22Rv1 (cell line): Measurements from ENCODE around the gene SYNPR.

Source experiments
- ZFX ChIP-seq: fragments of 450-650 bp; IDR thresholded peaks from 2 replicates; pipeline ENCODE4 v1.6.1; 2017; ENCODE audit warnings: antibody characterized with exemption, borderline replicate concordance
- TF ChIP-seq, protein P1 (sequence below): fragments of 450-650 bp; IDR thresholded peaks from 2 replicates; pipeline ENCODE4 v1.5.1; 2017; ENCODE audit warnings: mild to moderate bottlenecking

DNA sequence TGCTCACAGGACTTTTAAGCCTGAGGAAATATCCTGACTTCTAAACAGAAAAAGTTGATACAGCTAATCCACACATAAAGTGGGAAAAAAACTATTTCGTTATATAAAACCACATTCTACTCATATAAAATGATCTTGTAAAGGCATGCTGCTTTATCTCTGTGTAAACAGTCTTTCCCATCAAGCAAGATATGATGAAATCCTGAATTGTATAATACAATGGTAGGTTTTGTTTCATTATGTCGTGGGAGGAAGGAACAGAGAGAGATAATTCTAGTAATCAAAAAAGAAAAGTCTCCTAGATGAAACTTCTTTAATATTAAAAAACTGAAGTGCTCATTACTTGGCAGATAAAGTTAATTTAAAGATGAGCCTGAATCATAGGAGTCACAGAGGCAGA is 281.8 kb downstream of the SYNPR start:
- TF ChIP-seq, protein P1, sequence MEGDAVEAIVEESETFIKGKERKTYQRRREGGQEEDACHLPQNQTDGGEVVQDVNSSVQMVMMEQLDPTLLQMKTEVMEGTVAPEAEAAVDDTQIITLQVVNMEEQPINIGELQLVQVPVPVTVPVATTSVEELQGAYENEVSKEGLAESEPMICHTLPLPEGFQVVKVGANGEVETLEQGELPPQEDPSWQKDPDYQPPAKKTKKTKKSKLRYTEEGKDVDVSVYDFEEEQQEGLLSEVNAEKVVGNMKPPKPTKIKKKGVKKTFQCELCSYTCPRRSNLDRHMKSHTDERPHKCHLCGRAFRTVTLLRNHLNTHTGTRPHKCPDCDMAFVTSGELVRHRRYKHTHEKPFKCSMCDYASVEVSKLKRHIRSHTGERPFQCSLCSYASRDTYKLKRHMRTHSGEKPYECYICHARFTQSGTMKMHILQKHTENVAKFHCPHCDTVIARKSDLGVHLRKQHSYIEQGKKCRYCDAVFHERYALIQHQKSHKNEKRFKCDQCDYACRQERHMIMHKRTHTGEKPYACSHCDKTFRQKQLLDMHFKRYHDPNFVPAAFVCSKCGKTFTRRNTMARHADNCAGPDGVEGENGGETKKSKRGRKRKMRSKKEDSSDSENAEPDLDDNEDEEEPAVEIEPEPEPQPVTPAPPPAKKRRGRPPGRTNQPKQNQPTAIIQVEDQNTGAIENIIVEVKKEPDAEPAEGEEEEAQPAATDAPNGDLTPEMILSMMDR: no peak
- no peak for TF ChIP-seq ZFX
